Stimulated activated naive CD4-positive, alpha-beta T cell (primary cell): ENCODE results near the gene CLINT1.
A peak's percentile ranks its signal among the peaks of the same experiment; 100 is the strongest.

ENCODE experiments used
- DNase-seq, 6 experiments: peaks; one replicate each; lab custom pipeline; 2025; lab: John Stamatoyannopoulos, UW

The CLINT1 gene

GRCh38 chr5:157758706-157759105 is 100.2 kb downstream of the CLINT1 start:
- DNase-seq: no peak

GRCh38 chr5:157756122-157756521 is 102.8 kb downstream of the CLINT1 start:
- no peak for DNase-seq

- DNase-seq: no peak
Observed at GRCh38 chr5:157750320-157750719, 108.6 kb downstream of the CLINT1 start.

GRCh38 chr5:157749462-157749799 is 109.5 kb downstream of the CLINT1 start:
- DNase-seq: no peak

GRCh38 chr5:157748760-157749461 is 110.0 kb downstream of the CLINT1 start:
- no peak for DNase-seq

- no peak for DNase-seq
Observed at GRCh38 chr5:157747766-157748700, 110.9 kb downstream of the CLINT1 start.

GRCh38 chr5:157747173-157747740 is 111.7 kb downstream of the CLINT1 start:
- DNase-seq: no peak

GRCh38 chr5:157745041-157745456 is 113.9 kb downstream of the CLINT1 start:
- no peak for DNase-seq

- peak in 2 of 6 experiments; percentile 18 to 20 for DNase-seq
Observed at GRCh38 chr5:157744051-157745011, 114.6 kb downstream of the CLINT1 start.

GRCh38 chr5:157743163-157744050 is 115.5 kb downstream of the CLINT1 start, which contains the start of gene LSM11:
TSS of gene LSM11 (plus strand) at chr5:157743712. CDS start at chr5:157743751, 39 bp downstream.
- DNase-seq: peak; percentile 77 to 96 (median 88)

- no peak for DNase-seq
Observed at GRCh38 chr5:157741131-157741530, 117.8 kb downstream of the CLINT1 start.

- peak in 2 of 6 experiments; percentile 8 to 27 for DNase-seq
Observed at GRCh38 chr5:157740229-157740610, 118.7 kb downstream of the CLINT1 start.

GRCh38 chr5:157739388-157740228 is 119.3 kb downstream of the CLINT1 start:
- no peak for DNase-seq

- no peak for DNase-seq
Observed at GRCh38 chr5:157735991-157736390, 123.0 kb downstream of the CLINT1 start.
